ENCODE measurements around the gene SMIM33.

- TF ChIP-seq CTCF (conservative IDR thresholded peaks at IDR 0.05; ENCODE audit: low read depth, low read length): no peak
- TF ChIP-seq EZH2 (IDR thresholded peaks at IDR 0.05; ENCODE audit: borderline replicate concordance, low read depth, low read length, poor library complexity, severe bottlenecking): no peak
Measured at GRCh38 chr5:139445325-139446170, 25.3 kb upstream of the SMIM33 start.
